ENCODE results near the gene RBM3.

- TF ChIP-seq POLR2AphosphoS5 (IDR thresholded peaks at IDR 0.05; ENCODE audit: low read depth, low read length) (no peak), TAF1 (IDR thresholded peaks at IDR 0.05; ENCODE audit: borderline replicate concordance, insufficient read depth, low read length) (no peak), REST (IDR thresholded peaks at IDR 0.05; ENCODE audit: insufficient read depth in 1 of 2, low read depth in 2 of 2, low read length in 2 of 2) (no peak), SIN3A (IDR thresholded peaks at IDR 0.05; ENCODE audit: borderline replicate concordance, insufficient read depth, low read length) (no peak), FOXP2 (optimal IDR thresholded peaks at IDR 0.05; ENCODE audit: borderline replicate concordance, extremely low read depth, extremely low read length, insufficient read depth) (no peak)
Measured at GRCh38 chrX:48531358-48531959, 42.8 kb upstream of the RBM3 start.

Measured in PFSK-1 (cell line).